ENCODE results near the gene CISD2.
"Not testable (repeated sequence)": the region's sequence is repeated elsewhere in the genome, so short reads cannot be mapped to it uniquely, and the experiment has no call there.

The CISD2 gene

DNA sequence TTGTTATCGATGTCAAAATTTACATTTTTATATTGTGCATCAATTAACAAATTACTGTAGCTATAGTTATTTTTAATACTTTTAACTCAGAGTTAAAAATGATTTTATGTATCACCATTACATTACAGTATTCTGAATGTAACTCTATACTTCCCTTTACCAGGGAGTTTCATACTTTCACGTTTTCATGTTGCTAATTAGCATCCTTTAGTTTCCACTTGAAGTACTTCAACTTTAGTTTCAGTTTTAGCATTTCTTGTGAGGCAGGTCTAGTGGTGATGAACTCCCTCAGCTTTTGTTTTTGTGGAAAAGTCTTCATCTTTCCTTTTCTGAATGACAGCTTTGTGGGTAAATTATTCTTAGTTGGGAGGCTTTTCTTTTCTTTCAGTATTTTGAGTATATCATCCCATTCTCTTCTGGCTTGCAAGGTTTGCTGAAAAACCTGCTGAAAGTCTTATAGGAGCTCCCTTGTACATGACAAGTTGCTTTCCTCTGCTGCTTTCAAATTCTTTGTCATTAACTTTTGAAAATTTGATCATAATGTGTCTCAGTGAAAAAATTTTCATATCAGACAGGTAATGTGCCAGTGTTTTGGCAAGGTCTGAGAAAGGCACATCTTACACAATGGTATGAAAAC lies 9.8 kb upstream of the CISD2 start:
- TF ChIP-seq POLR2AphosphoS5 (IDR thresholded peaks at IDR 0.05; ENCODE audit: low read depth, low read length) (no peak), POLR2A (IDR thresholded peaks at IDR 0.05; ENCODE audit: low read depth, low read length) (no peak), TAF1 (IDR thresholded peaks at IDR 0.05; ENCODE audit: borderline replicate concordance, low read depth, low read length) (no peak)
- DNase-seq (ENCODE audit: insufficient read length), result no peak
- FAIRE-seq, result no peak

DNA sequence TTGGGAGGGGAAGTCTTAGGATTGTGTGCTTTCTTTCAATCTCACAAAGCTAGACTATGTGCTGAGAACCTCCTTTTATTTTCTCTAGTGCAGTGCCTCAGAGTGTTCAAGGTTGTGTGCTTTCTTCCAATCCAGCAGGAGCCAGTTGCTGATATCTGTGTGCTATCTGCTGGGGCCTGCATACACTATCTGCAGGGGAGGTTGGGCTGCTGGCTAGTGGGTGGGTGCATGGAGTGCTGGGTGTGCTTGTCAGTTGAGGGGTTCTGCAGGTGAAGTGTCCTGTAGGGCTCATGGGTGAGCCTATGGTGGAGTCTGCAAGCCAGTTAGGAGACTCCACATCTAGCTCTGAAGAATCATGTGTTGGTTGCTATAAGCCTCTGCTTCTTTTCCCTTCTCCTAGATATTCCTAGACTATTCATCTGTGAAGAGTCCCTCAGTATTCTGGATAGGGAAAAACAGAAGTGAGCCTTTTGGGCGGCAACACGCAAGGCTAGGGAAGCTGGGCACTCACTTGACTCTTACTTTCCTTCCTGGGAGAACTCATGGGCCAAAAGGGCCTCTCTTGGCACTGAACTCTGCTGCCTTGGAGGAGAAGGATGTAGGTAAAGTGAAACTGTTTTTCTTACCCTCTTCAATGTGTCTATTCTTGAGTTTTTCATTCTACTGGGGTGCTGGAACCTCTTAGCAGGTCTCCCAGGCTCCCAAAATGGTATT lies 8.0 kb upstream of the CISD2 start:
- FAIRE-seq (no peak), DNase-seq (ENCODE audit: insufficient read length) (no peak)
- TF ChIP-seq TAF1 (IDR thresholded peaks at IDR 0.05; ENCODE audit: borderline replicate concordance, low read depth, low read length), result no peak
- no peak for TF ChIP-seq POLR2AphosphoS5 (IDR thresholded peaks at IDR 0.05; ENCODE audit: low read depth, low read length)
- TF ChIP-seq POLR2A (IDR thresholded peaks at IDR 0.05; ENCODE audit: low read depth, low read length), result no peak

DNA sequence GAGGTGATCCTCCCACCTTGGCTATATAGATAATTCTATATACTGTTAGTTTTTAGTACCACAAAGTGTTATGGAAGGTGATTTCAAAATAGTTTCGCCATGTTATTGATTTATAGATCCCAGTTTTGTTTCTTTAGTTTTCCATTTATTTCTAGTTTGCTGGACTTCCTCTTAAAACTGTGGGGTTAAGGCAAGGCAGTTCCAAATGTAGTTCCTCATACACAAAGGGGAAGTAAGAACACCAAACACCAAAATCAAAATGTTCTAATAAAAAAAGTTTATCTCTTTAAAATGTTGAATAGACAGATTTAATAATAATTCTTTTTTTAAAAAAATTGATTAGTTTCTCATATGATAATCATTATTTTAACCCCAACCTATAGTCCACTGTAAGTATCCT lies 6.8 kb upstream of the CISD2 start:
- FAIRE-seq (no peak), DNase-seq (ENCODE audit: insufficient read length) (no peak)
- TF ChIP-seq TAF1 (IDR thresholded peaks at IDR 0.05; ENCODE audit: borderline replicate concordance, low read depth, low read length), result no peak

DNA sequence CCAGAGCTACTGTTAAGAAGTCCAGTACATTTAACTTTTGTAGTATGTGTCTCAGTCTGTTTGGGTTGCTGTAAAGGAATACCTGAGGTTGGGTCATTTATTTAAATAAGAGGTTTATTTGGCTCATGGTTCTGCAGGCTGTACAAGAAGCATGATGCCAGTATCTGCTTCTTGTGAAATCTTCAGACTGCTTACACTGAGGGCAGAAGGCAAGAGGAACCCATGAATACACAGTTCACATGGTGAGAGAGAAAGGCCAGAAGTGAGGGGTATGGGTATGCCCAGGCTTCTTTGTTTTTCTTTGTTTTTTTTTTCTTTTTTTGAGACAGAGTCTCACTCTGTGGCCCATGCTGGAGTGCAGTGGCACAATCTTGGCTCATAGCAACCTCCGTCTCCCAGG lies 6.0 kb upstream of the CISD2 start:
- no peak for TF ChIP-seq POLR2A (IDR thresholded peaks at IDR 0.05; ENCODE audit: low read depth, low read length)
- FAIRE-seq, result no peak
- DNase-seq (ENCODE audit: insufficient read length), result no peak

DNA sequence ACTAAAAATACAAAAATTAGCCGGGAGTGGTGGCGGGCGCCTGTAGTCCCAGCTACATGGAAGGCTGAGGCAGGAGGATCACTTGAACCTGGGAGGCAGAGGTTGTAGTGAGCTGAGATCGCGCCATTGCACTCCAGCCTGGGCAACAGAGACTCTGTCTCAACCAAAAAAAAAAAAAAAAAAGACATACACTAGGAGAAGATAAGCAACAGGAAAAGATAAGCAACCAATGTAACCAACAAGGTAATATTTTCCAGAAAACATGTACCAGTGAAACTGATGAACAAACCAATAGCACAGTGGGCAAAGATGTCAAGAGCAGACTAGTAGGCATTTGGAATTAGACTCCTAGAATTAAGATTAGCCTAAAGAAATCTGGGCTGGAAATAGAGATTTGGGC lies 3.5 kb upstream of the CISD2 start:
- FAIRE-seq; DNase-seq (ENCODE audit: insufficient read length): not testable (repeated sequence)

DNA sequence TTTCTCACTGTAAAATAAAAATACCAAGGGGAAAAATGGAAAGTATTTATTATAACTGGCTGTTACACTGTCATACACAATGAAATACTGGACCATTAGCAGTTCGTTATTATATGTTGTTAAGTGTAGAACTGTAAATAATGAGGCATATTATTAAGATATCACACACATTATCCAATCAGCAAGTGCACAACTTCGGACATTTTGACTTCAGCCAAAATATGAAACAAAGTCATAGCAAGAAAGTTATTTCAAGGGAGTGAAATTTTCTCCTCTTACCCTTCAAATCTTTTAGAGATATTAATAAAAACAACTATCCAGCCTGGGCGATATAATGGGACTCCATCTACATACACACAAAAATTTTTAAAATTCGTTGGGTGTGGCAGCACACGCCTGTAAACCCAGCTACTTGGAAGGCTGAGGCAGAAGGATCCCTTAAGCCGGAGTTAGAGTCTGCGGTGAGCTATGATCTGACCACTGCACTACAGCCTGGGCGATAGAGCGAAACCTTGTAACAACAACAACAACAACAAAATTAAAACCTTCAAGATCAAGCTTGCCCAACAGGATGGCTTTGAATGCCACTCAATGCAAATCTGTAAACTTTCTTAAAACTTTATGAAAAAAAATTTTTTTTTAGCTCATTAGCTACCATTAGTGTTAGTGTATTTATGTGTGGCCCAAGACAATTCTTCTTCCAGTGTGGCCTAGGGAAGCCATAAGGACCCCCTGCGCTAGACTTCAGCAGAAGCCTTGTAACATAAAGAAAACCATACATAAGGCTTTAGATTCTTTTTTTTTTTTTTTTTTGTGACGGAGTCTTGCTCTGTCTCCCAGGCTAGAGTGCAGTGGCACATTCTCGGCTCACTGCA lies 1.3 kb upstream of the CISD2 start:
- FAIRE-seq, result peak; percentile 84
- TF ChIP-seq POLR2A (IDR thresholded peaks at IDR 0.05; ENCODE audit: low read depth, low read length) (0 out of 2 replicates have a peak, but pooled peaks have one; percentile 15), TAF1 (IDR thresholded peaks at IDR 0.05; ENCODE audit: borderline replicate concordance, low read depth, low read length) (no peak)
- no peak for DNase-seq (ENCODE audit: insufficient read length)

DNA sequence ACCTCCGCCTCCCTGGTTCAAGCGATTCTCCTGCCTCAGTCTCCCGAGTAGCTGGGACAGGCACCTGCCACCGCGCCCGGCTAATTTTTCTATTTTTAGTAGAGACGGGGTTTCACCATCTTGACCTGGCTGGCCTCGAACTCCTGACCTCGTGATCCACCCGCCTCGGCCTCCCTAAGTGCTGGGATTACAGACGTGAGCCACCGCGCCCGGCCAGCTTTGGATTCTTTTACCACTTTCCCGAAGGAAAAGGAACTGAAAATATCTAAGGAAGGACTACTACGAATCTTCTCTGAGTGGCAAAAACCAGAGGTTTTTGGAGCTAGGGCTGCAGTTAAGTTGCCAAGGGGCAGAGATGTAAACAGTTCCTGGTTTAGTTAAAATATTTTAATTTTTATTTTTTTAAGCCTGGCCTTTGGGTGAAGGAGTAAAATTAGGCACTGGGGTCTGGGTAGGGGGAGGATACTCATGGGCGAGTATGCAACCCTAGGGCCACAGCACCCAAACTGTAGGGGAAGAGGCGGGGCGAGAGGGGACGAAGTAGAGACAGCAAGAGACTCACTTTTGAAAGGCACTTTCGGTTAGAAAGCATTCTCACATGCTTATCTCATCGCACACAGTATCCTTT lies 525 bp upstream of the CISD2 start:
- FAIRE-seq (no peak), DNase-seq (ENCODE audit: insufficient read length) (no peak)
- no peak for TF ChIP-seq TAF1 (IDR thresholded peaks at IDR 0.05; ENCODE audit: borderline replicate concordance, low read depth, low read length)
- TF ChIP-seq POLR2AphosphoS5 (IDR thresholded peaks at IDR 0.05; ENCODE audit: low read depth, low read length), result peak; percentile 76; the same call in 1 of the 2 replicates
- TF ChIP-seq POLR2A (IDR thresholded peaks at IDR 0.05; ENCODE audit: low read depth, low read length), result no peak; the same call in 1 of the 2 replicates

DNA sequence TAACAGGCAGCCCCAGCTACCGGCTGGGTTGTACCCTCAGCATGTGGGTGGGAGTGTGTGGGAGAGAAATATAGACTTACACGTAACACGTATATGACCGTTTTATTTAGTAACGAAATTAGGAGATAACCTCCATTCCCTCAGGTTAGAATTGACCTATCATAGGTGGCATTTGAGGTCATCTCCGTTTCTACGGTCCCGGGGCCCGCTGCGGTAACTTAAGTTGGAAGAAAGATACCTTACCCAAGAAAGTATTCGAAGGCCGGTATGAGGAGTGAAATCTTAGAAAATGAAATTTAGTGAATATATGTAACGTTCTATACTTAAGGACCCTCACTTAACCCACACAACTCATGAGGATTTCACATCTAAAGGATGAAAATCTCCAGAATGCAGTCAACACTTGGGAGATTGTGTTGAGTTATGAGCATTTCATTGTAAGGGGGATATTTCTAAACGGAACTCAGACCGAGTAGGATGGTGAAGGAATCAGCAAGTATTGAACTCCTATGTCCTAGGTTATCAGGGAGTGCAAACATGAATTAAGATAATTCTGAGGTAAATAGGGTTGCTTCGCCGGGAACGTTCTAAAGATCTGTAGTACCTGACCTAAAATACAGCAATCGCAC lies 891 bp downstream of the CISD2 start:
- DNase-seq (ENCODE audit: insufficient read length), result no peak
- TF ChIP-seq TAF1 (IDR thresholded peaks at IDR 0.05; ENCODE audit: borderline replicate concordance, low read depth, low read length), result no peak
- TF ChIP-seq POLR2A (IDR thresholded peaks at IDR 0.05; ENCODE audit: low read depth, low read length), result no peak
- no peak for TF ChIP-seq POLR2AphosphoS5 (IDR thresholded peaks at IDR 0.05; ENCODE audit: low read depth, low read length)
- FAIRE-seq, result peak; percentile 74

DNA sequence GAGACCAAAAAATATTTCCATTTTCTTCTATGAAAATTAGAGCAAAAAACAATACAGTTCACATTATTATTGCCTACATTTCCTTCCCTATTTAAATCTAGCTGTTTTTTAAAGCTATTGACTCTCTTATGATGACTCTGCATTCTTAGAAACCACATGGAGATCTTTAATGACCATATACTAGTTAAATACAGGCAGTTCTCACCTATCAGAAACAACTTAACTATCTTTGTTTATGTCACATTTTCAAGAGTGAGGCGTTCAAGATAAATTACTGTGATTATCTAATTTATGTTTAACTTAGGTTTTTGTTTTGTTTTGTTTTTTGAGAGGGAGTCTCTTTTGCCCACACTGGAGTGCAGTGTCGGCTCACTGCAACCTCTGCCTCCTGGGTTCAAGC lies 3.0 kb downstream of the CISD2 start:
- DNase-seq (ENCODE audit: insufficient read length) (no peak), FAIRE-seq (no peak)

DNA sequence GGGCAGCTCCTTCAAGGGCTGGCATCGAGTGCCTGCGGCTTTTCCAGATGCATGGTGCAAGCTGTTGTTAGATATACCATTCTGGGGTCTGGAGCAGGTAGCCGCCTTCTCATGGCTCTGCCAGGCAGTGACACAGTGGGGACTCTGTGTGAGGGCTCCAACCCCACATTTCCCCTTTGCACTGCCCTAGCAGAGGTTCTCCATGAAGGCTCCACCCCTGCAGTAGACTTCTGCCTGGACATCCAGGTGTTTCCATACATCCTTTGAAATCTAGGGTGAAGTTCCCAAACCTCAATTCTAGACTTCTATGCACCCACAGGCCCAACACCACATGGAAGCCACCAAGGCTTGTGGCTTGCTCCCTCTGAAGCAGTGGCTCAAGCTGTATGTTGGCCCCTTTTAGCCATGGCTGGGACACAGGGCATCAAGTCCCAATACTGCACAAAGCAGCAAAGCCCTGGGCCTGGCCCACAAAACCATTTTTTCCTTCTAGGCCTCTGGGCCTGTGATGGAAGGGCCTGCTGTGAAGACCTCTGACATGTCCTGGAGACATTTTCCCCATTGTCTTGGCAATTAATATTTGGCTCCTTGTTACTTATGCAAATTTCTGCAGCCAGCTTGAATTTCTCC lies 8.8 kb downstream of the CISD2 start:
- FAIRE-seq, result not testable (repeated sequence)

More for the DNA sequence above, 3.0 kb downstream of the CISD2 start:
- TF ChIP-seq POLR2A (IDR thresholded peaks at IDR 0.05; ENCODE audit: low read depth, low read length) (no peak), POLR2AphosphoS5 (IDR thresholded peaks at IDR 0.05; ENCODE audit: low read depth, low read length) (no peak), TAF1 (IDR thresholded peaks at IDR 0.05; ENCODE audit: borderline replicate concordance, low read depth, low read length) (no peak)

DNA sequence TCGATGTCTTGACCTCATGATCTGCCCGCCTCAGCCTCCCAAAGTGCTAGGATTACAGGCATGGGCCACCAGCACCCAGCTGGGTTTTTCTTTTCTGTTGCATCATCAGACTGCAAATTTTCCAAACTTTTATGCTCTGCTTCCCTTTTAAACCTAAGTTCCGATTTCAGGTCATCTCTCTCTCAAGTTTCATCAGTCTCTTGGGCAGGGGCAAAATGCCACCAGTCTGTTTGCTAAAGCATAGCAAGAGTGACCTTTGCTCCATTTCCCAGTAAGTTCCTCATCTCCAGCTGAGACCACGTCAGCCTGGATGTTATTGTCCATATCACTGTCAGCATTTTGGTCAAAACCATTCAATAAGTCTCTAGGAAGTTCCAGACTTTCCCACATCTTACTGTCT lies 9.6 kb downstream of the CISD2 start:
- not testable (repeated sequence) for DNase-seq (ENCODE audit: insufficient read length); FAIRE-seq

More for the DNA sequence above, 8.8 kb downstream of the CISD2 start:
- not testable (repeated sequence) for DNase-seq (ENCODE audit: insufficient read length)
